OCI-M2 (cell line): ENCODE measurements around the gene CELF3.

ENCODE experiments used
- DNase-seq: peaks from one replicate; lab custom pipeline; 2025; ENCODE audit not compliant: unreplicated experiment; lab: John Stamatoyannopoulos, UW

CELF3 gene

DNA sequence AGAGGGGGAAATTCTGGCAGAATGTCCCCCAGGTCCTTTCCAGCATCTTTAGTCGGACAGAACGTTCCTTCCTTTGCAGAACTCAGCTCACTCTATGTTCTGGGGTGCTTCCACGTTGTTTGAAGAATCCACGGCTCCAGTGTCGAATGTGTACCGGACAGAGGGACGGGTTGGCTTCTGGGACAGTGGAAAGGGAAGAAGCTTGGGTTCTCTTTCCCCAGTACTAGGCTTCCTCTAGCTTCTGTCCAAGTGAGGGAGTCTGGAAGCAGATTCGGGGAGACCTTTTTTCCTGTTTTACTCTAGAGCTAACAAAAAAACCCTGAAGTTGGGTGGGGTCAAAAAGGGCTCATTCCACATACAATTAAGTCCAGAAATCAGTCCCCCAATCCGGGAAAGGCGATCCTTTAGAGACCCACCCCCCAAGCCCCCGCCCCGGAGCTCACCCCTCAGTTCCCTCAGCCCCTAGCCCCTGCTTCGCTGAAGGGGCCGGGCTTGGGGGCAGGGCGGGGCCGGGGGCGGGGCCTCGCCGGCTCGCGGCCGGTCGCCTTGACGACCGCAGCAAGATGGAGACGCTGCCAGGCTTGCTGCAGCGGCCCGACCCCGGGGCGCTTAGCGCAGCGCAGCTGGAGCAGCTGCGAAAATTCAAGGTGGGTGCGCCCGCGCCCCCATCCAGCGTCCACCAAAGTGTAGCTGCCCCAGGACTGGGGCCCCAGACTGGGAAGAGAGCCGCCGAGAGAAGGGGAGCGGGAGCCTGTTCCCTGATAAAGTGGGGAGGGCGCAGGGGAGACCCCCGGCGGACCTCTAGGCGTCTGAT lies 4.6 kb upstream of the CELF3 start, which contains the start of gene RIIAD1:
Gene RIIAD1 (plus strand): TSS at position 549 of the 814 bp plus-strand sequence. CDS start 15 bp downstream, at position 564.
- DNase-seq, result no peak

DNA sequence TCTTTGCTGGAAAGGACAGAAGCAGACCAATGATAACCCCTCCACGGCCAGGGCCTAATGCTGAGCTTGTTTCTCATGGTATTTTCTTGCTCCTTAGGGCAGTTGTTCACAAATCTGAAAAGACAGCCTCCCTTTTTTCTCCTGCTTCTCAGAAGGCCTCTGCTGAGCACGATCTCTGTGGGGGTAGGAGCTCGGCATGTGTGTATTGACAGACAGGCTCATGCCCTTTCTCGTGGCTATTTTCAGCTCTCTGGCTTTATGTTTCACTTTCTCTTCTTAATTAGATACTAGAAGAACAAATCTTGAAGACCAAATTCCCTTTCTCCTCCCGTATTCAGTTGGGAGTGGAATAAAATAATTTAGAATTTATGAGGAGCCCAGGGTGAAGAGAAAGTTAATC lies 4.0 kb upstream of the CELF3 start:
- DNase-seq, result no peak

DNA sequence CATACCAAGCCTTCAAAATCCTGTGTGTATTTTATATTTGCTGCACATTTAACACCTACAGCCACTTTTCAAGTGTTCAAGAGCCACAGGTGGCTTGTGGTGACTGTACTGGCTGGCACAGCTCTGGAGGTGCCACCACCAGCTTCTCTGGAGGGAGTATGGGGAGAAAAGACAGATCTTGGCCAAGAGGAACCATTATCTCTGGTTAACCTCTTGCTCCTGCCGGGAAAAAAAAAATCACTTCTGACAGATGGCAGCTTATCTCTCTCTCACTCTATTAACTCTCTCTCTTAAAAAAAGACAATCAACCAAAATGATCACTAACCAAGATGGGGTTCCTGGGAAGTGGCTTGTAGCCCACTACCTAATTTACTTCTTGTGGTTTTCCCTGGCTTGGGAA lies 3.5 kb upstream of the CELF3 start:
- DNase-seq, result no peak

DNA sequence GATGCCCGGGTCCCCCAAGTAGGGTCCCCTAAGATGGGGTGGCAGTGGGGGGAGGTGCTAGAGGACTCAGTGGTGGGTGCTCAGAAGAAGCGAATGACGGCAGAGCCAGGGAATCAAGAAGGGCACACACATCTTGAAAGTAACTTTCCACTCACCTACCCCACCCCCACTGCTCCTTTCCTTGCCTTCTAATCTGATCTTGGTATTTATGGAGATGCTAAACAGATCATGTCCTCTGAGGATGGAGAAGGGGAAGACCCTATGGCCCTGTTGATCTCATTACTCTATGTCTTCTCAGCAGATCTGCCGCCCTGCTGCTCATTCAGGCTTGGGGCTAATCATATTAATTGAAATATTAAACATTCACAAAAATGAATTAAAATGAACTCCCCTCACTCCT lies 2.1 kb upstream of the CELF3 start:
- DNase-seq, result no peak

DNA sequence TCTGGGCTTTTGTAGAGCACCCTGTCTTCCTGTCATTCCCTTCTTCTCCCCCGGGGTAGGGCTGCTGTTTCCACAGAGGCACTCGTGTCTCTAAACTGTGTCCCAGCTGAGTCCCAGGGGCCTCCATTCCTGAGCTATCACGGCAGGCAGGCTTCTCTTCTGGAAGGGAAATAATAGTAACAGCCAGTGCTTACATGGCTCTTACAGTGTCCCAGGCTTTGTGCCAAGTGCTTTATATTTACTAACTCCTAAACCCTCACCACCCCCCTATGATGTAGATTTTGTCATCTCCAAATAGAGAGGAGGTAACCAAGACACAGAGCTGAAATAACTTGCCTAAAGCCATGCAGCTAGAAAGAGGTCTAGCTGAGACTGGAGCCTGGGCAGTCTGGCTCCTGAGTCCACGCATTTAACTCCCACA lies 1.4 kb upstream of the CELF3 start:
- no peak for DNase-seq

DNA sequence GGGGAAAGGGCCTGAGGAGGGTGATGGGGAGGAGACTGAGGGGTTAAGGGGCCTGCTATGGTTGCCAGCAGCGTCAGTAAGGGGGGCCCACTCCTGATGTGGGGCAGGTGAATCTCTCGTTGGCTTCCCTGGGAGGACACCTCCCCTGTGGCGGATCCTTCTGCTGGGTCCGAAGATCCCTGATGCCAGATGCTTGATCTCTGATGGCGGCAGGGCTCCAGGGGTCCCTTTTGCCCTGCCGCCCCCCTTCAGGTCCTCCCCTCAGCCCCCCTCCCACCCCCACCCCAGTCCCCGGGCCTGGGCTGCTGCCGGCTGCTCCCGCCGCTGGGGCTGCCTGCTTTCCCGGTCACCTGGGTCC lies 219 bp downstream of the CELF3 start:
- no peak for DNase-seq

DNA sequence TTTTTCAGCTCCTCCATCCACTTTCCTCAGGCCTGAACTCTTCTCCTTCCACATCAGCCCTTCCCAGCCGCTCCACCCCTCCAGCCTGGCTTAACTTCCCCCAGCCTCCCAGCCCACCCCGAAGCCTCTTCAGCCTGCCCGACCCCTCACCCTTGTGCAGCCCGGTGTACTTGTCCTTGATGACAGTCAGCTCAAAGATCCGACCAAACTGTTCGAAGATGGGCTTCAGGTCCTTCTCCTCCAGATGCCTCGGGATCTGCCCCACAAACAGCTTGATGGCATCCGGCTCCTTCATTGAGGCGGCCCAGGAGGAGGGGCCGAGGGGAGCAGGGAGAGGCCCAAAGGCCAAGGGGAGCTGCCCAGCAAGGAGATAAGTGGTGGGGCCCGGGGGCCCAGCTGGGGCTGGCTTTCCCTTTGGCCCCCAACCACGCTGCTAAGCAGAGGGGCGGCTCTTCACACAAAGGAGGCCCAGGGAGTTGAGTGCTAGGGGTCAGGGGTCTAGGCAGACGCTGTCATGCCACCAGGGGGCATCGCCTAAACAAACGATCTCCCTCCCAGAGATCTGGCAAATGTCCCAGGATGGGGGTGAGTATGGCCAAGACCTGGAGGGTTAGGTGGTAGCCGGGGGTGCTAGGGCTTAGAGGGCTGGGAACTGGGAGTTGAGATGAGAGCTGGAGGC lies 738 bp downstream of the CELF3 start:
- DNase-seq, result no peak

DNA sequence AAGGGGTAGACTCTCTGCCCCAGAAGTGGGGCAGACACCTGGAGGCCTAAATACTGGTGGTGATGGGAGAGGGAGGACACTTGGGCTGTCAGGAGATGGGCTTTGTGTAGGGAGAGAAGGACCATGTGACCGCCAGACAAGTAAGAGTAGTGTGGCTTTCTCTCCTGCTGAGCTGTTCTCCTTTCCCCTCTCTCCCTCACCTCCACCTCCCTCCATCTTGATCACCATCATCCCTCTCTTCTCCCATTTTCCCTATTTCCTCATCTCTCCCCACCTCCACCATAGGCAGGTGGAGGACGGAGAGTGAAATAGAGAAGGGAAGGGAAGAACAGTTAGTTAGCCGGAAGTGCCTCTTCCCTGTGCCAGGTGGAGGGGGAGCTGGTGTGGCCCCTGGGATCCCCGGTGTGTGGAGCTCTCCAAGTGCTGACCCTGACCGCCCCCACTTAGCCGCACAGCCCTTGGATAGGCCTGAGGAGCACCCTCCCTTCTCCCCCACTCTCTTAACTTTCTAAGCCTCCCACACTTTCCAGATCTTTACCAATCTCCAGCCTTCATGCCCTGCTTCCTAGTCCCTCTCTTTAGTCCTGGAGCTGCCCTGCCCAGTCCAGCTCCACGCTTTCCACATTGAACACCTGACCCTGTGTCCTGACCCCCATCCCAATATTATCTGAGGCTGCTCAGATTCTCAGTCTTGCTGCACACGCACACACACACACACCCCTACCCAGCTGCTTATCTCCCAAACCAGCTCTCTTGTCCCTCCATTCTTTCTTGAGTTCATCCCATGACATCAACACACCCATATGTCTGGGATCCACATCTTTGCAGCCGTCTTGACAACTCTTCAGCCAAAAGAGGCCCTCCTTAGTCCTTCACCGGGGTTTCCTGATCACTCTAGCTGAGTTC lies 1.5 kb downstream of the CELF3 start:
- DNase-seq, result no peak

DNA sequence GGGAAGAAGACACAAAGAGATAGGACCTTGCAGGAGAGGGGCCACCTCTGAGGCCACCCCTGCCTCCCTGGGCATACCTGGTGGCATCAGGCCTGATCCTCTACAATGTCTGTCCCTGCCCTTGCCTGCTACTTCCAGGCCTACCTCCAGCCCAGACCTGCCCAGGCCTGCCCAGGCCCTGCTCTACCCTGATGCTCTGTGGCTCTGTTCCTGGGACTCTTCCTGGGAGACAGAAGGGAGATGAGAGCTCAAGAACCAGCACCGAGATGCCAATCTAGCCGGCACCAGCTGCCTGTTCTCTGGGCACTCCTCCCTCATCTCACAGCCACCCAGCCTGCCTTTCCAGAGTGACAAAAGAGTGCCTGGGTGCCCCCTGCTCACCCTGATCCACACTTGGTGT lies 2.7 kb downstream of the CELF3 start:
- no peak for DNase-seq

DNA sequence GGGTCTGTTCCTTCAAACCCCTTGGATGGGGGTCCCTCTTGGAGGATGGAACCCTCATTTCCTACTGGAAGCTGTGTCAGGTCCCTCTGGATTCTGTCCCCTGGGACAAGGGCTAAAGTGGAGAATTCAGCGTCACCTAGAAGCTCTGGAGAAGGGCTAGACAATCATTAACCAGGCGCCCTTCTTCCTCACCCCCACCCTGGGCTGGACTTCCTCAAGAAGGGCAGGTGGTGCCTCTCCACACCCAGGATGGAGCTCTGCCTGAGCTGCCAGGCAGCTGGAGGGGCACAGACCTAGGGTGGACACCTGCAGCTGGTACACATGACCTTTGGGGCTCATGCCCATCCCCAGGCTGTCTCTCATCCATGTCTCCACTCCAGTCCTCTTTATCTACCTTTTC lies 3.6 kb downstream of the CELF3 start:
- no peak for DNase-seq

DNA sequence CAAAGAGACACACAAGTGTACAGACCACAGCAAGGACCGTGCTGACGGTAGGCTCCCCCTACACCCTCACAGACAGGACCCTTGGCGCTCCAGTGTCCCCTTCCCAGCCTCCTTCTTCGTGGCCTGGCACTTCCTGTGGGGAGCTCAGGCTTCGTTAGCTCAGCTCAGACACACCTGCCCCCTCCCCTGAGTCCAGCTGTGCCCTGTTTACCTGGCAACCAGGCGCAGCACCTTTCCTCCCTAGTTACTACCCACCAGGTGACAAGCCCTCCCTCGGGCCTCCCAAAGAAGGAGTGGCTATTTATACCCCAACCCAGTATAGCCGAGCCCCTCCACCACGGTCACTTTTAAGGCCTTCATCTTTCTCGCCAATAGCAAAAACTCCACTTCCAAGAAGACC lies 4.7 kb downstream of the CELF3 start:
- no peak for DNase-seq

DNA sequence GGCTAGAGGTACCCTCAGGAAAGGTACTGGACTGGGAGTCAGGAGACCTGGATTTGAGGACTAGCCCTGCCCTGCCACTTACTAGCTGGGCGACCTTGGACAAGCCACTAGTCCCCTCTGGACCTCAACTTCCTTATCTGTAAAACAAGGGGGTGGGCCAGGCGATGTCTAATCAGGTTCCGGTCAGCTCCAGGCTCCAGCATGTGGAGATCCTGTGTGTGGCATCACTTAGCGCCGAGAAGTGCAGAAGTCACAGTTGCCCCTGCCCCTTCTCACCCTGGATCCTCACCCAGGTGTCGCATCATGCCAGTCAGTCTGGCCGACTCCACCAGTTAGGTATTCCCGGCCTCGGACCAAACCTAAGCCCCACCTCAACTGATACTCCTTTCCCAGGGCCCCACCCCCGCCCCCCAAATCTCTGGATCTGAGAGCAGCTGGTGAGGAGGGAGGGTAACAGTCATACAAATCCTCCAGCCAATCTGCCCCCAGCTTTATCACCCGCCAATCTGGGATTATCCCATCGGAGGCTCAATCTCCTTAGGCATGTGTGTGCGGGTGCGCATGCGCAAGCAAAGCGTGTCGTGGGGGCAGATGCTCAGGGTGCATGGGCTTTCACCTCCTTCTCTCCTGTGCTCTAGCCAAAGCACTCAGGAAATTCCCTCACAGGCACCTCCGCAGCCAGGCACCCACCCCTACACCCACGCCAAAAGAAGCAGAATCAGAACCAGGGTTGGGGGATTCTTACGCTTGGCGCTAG lies 5.4 kb downstream of the CELF3 start:
- no peak for DNase-seq

DNA sequence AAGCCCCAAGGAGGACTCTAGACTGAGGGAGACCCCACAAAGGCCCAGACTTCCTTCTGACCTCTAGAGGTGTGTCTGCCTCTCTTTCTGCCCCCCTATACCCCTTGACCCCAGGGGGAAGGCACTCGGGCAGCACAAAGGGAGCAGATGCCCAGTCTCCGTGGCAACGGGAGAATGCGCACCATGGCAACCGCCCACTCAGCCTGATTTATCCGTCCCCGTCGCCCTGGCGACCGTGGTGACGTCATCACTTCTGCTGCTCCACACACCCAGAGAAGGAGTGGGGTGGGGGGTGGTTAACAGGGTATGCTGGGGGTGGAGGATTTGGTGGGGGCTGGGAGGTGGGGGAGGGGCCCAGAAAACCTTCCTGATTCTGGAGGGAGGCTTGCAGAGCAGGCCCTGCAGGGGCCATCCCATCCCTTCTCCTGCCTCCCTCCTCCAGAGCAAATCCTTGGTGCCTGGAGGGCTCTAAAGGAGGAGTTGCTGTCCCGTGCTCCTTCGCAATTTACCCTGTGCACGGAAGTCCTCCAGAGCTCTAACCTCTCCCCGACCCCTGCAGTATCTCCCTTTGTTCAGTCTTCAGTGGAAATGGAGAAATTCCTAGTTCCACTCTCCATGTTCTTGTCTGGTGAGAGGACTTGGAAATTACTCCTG lies 6.3 kb downstream of the CELF3 start:
- DNase-seq, result no peak

DNA sequence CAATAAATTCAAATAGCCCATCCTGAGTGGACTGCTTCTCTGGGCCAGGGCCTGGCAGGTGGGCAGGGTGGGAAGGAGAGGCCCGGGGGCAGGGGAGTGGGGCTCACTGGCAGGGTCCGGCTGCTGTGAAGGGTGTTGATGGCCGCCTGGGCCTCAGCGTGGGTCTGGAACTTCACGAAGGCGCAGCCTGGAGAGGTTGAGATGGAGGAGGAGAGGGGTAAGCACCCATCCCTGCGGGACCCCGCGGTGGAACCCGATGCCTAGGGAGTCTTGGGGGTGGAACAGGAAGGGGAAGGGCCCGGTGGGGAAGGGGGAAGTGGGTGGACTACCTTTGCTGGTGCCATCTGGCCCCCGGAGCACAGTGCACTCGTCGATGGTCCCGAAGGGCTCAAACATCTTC lies 7.7 kb downstream of the CELF3 start:
- no peak for DNase-seq

DNA sequence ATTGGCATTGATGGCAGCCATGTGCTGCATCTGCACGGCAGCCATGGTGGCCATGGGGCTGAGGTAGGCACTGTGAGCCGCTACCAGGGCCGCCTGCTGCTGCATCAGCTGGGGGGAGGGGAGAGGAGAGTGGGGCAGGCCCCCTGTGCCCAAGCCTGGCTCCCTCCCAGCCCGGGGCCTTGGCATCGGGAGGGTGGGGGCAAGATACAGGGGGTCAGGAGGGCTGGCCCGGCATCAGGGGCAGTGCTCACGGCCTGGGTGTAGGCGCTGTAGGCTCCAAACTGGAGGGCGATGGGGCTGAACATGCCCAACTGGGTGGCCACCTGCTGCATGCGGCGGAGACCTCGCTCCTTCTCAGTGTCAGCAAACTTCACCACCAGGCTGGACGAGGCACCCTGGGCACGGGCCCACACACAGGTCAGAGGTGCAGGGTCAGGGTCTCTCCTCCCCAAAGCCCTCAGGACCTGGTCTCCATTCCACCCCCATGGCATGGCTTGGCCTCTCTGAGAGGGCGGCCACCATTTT lies 9.0 kb downstream of the CELF3 start:
- DNase-seq, result no peak

DNA sequence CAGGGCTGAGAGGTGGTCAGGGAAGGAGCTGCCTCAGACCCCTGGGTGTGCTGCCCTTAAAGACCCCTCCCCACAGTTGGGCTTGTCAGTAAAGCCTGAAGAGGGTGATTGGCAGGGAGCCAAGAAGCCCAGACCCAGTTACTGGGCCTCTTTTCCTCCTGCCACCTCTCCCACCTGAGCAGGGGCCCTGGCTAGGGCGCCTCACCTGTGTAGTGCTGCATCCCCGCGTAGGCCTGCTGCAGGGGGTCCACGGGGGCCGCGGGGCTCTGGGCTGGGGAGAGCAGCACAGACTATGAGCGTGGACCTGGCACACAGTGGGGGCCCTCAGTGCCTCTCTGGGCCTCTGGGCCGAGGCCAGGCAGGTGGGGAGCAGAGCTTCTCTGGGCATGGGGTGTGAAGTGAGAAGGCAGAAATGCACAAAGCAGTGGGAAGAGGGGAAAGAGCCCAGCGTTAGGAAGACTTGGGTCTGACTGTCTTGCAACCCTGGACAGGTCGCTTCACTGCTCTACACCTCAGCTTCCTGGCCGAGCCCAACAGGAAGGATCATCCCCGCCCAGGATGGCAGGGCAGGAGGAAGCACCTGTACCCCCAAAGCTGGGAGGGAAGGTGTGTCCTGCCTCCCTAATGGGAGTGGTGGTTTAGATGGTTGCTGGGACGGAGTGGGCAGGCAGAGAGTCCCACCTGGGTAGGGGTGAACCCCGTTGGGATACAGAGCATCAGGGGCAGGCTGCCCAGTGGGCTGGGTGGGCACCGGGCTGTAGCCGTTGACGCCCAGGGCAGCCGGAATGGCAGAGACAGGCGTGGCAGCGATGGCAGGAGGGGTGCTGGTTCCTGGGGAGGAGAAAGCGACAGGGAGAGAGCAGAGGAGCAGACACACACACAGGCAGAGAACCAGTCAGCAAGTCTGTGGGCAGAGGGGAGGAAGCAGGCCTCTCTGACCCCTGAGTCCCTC lies 9.9 kb downstream of the CELF3 start:
- DNase-seq, result no peak

DNA sequence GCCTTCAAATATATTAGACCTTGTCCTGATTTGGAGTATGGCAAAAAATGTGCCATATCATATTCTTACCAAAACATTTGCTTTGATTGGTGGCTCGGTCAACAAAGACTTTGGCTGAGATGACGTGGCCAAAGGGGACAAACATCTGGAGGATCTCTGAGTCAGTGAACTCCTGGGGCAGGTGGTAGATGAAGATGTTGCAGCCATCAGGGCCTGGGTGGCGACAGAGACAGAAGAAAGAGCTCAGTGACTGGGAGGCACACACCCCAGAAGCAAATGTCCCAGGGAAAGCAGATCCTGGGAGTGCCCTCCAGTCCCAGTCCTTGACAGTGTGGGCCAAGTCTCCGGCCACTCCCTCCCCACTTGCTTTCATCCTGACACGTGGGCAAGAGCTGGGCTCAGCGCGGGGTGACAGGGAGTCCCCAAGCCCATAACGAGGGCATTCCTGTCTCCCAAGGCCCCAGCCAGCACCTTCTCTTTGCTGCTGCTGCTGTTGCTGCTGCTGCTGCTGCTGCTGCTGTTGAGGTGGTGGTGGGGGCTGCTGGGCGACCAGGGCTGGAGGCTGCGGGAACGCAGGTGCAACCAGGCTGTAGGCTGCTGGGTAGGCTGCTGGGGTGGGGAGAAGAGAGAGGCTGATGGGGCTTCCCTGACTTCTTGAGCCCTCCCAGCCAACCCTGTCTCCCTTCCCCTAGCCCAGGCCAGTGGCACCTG lies 10.7 kb downstream of the CELF3 start:
- DNase-seq, result no peak

DNA sequence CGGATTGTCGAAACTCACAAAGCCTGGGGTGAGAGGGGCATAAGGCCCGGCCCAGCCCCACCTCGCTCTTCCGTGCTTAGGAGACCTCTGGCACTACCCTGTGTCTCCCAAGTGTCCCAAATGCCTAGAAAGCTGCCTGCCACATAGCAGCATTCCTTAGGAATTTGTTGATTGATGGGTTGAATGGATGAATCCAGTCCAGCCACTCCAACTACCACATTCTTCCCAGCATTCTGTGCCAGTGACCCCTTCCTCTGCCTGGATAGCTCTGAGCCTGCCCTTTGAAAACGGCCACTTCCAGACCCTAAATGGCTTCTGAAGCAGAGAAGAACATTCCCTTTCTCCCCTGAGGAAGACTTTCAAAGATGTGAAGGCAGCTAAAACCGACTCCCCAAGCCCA lies 11.5 kb downstream of the CELF3 start:
- DNase-seq, result no peak
